ENCODE data around the gene ART5.

DNA sequence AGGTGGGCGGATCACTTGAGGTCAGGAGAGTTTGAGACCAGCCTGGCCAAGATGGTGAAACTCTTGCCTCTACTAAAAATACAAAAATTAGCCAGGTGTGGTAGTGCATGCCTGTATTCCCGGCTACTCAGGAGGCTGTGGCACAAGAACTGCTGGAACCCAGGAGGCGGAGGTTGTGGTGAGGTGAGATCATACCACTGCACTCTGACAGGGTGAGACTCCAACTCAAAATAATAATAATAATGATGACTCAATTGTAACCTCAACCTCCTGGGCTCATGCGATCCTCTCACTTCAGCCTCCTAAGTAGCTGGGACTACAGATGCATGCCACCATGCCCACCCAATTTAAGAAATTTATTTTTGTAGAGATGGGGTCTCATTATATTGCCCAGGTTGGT, 45.0 kb upstream of the ART5 start:
- TF ChIP-seq, protein P1, sequence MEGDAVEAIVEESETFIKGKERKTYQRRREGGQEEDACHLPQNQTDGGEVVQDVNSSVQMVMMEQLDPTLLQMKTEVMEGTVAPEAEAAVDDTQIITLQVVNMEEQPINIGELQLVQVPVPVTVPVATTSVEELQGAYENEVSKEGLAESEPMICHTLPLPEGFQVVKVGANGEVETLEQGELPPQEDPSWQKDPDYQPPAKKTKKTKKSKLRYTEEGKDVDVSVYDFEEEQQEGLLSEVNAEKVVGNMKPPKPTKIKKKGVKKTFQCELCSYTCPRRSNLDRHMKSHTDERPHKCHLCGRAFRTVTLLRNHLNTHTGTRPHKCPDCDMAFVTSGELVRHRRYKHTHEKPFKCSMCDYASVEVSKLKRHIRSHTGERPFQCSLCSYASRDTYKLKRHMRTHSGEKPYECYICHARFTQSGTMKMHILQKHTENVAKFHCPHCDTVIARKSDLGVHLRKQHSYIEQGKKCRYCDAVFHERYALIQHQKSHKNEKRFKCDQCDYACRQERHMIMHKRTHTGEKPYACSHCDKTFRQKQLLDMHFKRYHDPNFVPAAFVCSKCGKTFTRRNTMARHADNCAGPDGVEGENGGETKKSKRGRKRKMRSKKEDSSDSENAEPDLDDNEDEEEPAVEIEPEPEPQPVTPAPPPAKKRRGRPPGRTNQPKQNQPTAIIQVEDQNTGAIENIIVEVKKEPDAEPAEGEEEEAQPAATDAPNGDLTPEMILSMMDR (IDR thresholded peaks at IDR 0.05 in 8 of 11, conservative IDR thresholded peaks at IDR 0.05 in 3 of 11) = no peak
- TF ChIP-seq POLR2A (IDR thresholded peaks at IDR 0.05) (no peak), POLR2AphosphoS5 (IDR thresholded peaks at IDR 0.05) (no peak)
